SW 1271 (cell line): ENCODE measurements around the gene PXMP2.
"Not testable (repeated sequence)": the region's sequence is repeated elsewhere in the genome, so short reads cannot be mapped to it uniquely, and the experiment has no call there.

Experiments
- DNase-seq, 2 experiments: peaks; one replicate each; lab custom pipeline; 2025; lab: John Stamatoyannopoulos, UW

The PXMP2 gene

DNA sequence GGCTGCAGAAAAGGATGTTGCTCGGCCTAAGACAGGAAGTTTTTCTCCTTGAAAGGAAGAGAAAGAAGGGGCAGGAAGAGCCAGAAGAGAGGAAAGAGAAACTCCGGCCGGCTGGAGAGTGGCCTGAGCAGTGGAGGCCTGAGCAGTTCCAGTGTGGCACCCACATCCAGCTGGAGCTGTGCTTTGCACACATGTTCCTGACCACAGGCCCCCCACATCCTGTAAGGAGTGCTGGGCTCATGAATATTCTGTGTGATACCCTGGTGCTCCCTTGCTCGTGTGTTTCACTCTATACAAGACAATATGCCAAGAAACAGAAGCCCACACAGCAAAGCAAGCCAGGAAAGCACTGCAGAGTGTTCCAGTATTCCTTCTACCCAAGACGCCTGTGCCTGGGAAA is 27.3 kb upstream of the PXMP2 start:
- no peak for DNase-seq

DNA sequence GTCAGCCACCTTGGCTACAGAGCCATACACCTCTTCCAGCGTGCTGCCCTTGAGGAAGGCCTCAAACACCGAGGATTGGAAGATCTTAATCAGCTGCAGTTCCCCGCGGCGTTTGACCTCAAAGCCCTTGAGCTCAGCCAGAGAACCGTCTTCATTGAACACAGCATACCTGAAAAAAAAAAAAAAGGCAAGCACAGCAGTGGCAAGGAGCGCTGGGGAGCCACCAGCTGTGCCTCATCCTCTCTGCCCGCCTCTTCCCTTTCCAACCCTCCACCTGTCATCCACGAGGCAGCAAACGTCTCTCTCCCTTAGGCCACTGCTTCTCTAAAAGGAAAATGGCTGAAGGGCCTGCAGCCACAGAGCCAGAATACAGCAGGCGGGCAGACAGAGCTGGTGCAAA is 26.4 kb upstream of the PXMP2 start:
- no peak for DNase-seq

DNA sequence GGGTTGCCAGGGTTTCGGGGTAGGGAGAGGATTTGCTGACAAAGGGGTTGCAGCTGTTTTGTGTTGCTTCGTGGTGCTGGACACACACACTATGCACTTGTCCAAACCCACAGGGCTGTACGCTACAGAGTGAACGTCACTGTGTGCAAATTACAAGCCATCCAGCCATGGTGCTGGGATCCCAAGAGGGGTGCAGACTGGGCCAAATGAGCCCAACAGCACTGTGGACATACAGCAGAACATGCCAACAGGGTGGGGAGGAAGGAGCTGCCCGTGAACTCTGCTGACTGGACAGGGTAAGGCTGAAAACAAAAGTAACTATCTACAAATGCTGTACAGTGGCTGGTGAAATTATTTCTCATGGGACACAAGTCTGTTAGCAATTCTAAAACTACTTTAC is 25.4 kb upstream of the PXMP2 start:
- DNase-seq: no peak

DNA sequence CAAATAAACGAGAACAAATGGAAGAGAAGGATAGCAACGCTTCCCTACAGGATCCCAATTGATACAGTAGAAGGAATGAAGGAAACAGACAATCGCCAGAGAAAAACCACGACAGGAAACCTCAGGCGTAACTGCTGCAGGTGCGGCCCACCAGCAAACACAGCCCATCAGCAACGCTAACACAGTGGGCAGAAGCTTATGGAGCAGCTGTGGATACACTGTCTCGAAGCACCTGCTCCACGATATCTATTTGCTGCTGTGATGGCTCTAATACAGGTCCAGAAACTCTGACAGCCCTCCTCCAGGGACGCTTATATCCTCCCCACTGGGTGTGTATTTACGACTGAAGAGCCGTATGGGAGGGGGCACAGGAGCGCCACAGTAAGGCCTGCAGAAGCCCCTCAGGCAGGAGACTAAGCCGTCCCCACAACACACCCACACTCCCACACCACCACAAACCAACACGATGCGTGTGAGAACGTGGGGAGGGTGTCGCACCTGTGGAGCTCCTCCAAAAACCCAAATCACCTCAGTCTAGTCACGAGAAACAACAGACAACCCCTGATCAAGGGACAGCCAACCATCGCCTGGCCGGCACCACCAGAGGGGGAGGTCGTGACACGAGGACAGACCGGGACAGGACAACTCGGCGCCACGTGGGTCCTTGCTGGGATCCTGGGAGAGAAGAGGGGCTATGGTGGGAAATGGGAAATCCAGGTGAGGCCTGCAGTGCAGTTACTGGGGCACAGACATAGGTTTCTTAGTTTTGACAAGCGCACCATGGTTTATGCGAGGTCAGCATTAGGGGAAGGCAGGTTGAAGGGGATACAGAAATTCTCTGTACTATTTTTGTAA is 24.3 kb upstream of the PXMP2 start:
- DNase-seq: no peak

DNA sequence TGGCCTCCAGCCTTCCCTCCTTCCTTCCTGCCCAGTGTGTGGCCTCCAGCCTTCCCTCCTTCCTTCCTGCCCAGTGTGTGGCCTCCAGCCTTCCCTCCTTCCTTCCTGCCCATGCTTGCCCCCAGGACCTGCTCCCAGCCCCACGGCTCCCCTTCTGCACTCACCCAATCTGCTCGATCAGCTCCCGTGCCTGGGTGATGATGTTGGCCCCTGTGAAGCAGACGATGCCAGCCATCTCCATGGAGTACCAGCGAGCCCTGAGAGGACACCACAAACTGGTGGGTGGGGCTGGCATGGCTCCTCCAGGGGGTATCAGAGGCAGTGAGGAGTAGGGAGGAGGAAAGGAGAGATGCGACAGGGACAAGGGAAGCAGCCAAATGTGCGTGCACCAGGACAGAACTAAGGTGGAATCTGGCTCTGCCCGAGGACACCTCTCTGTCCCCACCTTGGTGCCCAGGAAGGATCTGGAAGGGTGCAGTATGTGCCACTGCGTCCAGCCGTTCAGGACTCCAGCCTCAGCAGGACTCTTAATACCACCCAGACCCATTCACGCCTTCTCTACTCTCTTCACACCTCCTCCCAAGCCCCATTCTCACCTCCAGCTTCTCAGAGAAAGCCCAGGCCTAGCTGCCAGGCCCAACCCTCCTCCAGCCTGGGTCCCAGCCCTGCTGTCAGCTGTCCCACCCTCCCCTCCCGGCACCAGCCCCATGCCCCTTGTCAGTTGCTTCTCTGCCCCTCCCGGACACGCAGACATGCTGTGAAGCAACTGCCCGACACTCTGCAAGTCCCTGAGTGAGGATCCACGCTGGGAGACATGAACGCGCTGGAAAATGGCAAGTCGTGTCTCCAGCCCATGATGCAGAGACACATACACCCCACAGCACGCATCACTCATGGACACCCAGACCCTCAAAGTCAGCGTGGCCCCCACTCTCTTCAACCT is 22.9 kb upstream of the PXMP2 start:
- no peak for DNase-seq

DNA sequence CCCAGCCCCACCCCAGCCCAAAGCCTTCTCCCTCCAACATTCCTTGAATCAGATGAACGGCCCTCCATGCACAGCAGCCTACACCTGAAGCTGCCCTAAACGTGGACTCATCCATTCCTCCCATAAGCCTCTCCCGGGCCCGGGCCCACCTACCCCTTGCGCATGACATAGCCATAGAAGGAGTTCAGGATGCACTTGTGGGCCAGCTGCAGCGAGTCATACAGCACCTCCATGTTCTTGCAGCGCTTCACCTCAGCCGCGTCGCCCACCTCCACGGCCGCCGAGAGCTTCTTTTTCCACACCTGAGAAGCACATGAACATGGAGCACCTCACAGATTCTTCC is 22.3 kb upstream of the PXMP2 start:
- no peak for DNase-seq

DNA sequence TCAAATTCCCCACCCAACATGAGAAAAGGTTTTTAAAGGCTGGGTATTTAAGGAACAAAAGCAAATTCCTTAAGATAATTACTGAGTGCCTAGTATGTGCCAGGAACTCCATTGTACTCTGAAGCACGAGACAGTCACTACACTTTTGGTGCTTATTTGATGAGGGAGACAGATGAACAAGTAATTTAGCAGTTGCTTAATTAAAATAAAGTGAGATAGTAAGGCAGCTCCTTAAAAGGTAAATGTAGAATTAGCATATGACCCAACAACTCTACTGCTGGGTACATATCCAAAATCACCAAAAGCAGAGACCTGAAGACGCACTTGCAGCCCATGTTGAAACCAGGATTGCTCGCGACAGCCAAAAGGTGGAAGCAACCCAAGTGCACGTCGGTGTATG is 21.6 kb upstream of the PXMP2 start:
- no peak for DNase-seq

DNA sequence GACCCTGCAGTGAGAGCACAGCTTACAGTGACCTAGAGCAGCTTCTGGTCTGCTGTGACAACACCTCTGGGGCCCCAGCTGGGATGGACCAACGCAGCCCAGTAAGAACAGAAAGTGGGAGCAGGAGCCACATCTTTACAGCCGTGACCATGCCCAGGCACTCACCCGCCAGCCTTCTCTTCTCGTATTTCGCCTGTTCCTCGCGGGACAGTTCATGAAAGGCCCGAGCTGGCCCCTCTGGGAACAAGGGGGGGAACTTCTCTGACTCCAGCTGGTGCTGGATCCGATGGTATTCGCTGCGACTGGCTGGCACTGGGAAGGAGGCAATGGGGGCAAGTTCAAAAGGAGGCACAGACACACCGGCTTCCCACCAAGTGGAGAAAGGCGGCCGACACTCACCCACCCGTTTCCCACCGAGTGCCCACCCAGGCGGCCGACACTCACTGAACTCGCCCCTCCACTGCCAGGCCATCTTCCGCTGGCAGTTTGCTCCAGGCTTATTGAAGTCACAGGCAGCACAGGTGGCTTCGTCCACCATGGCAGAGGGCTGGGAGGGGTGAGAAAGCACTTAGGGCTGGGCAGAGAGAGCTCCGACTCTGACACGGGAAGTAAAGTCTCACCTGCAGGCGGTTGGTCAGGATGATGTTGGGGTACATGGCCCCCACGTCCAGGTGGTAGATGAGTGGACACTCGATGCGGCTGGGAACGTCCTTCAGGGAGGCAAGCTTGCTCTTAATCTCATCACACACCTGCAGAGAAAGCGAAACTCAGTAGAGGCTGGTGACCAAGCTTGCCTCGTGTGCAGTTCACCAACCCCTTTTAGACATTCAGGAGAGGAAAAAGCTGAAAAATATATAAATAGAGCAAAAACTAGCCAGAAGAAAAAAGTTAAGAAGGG is 18.9 kb upstream of the PXMP2 start:
- DNase-seq: no peak

DNA sequence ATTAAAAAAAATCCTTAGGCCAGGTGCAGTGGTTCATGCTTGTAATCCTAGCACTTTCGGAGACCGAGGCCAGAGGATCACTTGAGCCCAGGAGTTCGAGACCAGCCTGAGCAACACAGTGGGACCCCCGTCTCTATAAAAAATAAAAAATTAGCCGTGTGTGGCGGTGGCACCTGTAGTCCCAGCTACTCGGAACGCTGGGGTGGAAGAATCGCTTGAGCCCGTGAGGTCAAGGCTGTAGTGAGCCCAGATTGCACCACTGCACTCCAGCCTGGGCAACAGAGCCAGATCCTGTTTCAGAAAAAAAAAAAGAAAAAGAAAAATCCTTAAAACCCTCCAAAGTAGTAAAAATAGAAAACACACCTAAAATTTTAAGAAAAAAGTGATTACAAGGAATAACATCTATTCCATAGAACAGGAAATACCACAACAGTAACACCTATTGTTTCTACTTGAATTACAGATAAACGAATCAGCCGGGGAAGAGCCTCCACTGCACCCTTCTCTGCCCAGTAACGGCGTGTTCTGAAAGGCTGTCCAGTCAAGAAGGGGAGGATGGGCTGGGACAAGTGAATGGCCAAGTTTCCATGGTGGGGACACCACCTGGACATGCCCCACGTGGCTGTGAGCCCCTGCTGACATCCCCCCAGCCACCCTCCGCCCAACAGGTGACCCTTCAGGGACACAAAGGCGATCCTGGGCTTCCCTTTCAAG is 18.1 kb upstream of the PXMP2 start:
- no peak for DNase-seq

DNA sequence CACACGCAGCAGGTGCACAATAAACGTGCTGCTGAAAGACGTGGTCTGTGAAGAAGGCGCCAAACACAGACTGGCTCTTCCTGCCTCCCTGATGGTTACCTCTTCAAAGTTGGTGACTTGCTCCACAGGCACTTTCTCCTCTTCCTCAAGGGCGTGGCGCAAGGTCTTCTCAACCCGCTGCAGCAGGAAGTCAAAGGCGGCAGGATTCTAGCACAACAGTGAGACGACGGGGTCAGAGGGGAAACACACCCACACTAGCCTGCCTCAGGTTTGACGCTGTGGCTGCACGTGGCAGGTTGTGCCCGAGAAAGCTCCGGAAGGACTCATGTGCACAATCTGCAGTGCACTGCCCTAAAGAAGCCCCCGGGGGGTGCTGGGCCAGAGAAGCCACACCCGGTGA is 15.3 kb upstream of the PXMP2 start:
- DNase-seq: no peak

DNA sequence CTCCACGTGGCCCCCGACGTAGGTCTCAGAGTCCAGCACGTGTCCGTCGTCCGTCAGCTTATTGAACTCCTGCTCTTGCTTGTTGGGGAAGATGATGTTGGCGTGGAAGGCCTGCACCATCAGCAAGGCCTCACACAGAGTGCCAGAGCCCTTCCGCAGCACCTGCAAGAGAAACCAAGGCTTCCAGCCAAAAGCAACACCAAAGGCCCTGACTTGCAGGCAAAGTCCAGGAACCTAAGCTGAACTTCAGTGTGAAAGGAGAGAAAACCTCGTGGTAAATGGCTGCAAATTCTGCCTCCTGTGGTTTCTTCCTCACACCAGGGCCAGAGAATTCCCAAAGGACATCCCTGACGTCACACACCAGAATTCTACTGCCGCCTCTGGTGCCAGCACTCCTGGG is 14.7 kb upstream of the PXMP2 start:
- no peak for DNase-seq

DNA sequence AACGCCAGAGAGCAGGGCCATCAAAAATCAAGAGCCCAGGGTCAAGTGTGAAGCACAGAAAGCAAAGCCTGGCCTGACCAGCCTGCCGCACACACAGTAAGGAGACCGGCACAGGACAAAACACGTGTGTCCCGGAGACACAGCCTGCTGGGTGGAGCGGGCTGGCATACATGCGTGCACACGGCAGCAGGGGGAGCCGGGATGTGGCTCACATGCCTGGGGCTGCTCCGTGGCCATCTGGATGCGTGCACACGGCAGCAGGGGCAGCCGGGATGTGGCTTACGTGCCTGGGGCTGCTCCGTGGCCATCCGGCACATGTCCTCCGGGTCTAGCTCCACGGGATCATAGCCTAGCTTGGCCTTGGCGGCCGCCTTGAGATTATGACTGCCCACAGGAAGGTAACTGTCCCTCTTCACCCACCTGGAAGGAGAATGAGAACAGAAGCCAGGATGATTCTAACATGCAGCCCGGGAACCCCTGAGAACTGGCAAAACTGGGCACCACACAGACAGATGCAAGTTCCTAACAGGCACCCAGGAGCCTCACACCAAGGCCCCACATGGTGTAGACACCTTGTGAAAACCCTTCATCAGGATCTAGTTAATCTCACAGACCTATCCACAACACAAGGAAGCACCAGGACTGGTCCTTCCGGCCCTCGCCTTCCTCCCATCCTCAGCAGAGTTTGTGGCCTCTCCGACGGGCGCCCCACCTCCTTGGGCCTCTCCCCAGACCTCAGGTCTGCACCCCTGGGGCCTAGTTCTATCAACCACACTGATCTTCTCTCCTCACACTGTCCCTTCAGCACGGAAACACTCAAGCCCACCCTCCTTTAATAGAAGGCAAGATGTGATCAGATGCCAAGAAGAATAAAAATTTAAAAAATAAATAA is 13.9 kb upstream of the PXMP2 start:
- DNase-seq: no peak

DNA sequence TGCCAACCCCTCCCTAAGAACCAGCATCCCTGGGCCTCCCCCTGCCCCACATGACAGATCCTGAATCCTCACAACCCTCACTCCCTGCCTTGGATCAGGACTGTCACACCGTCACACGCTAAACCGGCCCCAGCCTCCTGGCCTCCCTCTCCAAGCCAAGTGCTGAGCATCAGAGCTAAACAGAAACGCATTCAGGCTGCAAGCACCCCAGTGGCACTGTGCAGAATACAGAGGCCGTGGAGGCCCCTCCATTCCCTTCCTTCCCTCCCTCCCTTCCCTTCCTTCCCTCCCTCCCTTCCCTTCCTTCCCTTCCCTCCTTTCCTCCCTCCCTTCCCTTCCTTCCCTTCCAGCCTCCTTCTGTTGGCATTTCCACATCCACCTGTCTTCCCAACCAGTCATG is 12.8 kb upstream of the PXMP2 start:
- DNase-seq: no peak

DNA sequence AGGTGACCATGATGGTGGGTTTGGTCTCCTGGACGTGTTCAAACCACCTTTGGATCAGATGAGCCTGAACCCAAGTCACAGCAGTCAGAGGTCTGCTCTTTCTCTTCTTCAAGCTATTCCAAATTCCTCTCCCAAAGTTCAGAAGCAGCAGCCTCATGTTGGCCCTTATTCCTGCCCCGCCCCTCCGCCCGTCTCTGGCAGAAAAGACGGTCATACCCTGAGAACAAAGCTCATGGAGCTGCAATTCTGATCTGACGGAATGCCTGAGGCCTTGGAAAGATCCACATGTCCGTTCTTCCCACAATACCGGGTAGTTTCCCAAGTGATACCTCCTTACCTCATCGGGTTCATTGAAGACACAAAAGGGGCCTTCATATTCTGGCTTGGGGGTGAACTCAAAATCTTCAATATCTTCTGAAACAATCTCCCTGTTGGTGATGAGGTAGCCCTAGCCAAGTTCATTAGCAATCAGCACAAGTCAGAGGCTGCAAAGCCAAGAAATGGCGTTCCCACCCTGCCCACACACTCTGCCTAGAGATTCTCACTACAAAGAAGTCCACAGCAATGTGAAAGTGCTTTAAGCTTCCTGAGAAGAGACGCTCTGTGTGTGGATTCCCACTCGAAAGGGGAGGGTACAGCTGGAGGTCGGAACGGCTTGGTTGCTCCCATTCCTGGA is 11.5 kb upstream of the PXMP2 start:
- no peak for DNase-seq

DNA sequence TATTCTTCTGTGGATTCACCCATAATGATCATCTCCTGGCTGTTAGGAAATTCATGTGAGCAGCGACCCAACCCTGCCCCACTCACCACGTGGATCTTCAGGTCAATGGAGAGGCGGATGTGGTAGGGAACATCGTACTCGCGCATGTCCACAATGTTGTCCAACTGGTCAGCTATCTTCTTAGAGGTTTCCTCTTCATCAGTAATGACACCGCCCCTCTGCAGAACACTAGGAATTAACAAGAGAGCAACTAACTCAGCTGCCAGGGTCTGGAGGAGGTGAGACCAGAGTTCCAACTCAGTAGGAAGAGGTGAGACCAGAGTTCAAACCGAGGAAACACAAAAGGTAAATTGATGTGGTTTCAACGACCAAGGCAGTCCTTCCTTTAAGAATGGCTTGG is 9.9 kb upstream of the PXMP2 start:
- DNase-seq: no peak

DNA sequence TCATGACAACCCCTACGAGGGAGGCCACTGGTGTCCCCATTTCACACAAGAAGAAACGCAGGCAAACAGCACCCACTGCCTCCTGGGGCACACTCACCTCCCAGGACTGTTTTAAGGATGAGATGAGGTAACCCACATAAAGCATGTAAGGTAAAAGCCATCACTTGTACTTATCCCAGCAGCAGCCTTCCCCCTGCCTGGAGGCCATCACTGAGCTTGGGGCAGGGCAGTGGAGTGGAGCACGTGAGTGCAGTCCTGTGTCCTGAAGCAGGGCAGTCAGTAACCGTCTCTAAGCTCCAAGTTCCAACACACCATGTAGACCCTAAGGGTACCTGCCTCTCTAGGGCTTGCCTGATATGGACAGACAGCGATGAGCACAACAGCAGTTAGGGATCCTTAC is 2.0 kb upstream of the PXMP2 start:
- DNase-seq: no peak

DNA sequence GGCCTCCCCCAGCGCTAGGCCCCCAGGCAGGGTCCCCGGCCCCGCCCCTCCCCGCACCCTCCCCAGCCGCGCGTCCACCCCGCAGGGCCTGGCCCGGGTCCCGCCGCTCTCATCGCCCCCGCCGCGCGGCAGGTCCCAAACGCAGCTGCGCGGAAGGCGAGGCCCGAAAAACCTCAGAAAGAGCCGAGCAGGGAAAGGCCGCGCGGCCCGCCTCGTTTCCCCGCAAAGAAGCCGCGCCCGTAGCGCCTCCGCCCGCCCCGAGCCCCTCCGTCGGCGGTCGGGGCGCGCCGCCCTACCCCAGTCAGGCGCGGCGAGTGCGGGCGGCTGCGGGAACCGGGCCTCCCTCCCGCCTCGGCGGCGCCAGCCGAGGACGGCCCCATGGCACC is 569 bp upstream of the PXMP2 start:
- no peak for DNase-seq

DNA sequence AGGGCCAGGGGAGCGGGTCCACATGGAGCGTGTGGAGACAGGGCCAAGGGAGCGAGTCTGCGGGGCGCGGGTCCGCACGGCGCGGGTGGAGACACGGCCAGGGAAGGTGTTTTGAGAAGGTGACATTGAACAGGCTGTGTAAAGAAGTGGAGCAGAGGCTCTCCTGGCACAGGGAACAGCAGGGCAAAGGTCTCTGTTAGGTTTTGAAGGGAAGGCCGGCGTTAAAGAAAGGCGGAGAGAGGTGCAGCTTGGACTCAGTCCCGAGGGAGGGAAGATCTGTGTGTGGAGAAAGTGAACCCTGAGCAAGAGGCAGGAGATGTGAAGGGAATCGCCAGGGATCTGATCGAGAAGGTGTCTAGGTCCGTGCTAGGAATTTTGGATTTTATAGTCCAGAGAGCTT is 1.8 kb downstream of the PXMP2 start:
- DNase-seq: no peak

DNA sequence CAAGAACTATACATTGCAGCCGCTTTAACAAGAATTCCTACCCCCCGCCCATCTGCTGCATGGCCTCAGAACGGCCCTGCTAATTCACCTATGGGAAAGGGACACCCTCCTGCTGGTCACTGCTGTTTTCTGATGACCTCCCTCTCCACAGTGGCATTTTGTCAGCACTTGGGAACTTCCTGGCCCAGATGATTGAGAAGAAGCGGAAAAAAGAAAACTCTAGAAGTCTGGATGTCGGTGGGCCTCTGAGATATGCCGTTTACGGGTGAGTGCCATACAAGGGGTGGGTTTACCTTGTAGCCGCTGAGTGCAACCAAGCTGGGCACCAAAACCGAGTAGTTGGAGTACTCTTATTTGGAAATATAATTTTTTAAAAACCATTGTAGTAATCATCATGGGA is 2.7 kb downstream of the PXMP2 start:
- no peak for DNase-seq

DNA sequence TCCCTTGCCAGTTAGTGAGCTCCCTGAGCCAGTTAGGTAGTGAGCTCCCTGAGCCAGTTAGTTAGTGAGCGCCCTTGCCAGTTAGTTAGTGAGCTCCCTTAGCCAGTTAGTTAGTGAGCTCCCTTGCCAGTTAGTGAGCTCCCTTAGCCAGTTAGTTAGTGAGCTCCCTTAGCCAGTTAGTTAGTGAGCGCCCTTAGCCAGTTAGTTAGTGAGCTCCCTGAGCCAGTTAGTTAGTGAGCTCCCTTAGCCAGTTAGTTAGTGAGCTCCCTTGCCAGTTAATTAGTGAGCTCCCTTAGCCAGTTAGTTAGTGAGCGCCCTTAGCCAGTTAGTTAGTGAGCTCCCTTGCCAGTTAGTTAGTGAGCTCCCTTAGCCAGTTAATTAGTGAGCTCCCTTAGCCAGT is 4.6 kb downstream of the PXMP2 start:
- DNase-seq: not testable (repeated sequence)
